H1 (cell line): ENCODE data around the gene NFASC. TPM values are rescaled to one million over a fixed set of nuclear protein-coding genes. Genes with fewer than 3 reads are reported as not detected.

Experiments used
- SIN3A ChIP-seq, 2 experiments: IDR thresholded peaks in 1 of 2; conservative IDR thresholded peaks in 1 of 2; 2 replicates each; pipeline ENCODE4 v1.6.1; 2011 to 2012; ENCODE audit warnings: low read length in 2 of 2, improper control_type of control experiment in 1 of 2, low read depth in 1 of 2, mild to moderate bottlenecking in 1 of 2
- polyA plus RNA-seq, 7 experiments: library from polyadenylated mRNA; depleted of rRNA in 3 of 7; stranded (reverse) in 5 of 7; unstranded in 2 of 7; fragments of >200 nt in 5 of 7; fragments of 200-250 nt in 2 of 7; gene quantifications; 1 replicate in 5 of 7; 2 replicates in 1 of 7; 4 replicates in 1 of 7; pipeline versions ENCODE4 v1.2.1 to v1.2.3, GENCODE V29; 2011 to 2013; ENCODE audit warnings: missing spikeins in 2 of 7, mixed read lengths in 2 of 7
- total RNA-seq: library from RNA; stranded (reverse); fragmentation: NEBNext Ultra II Directional; extraction: Animal tissue kit (Norgen Biotek cat#: 25700); gene quantifications from 2 replicates; pipeline ENCODE4 v1.2.1, GENCODE V29; 2021

Gene NFASC
- total and polyA plus RNA-seq, 2 of the 8 experiments (the other 6 are each of a cell fraction or from before 2014, with no cell fraction given), result 5.0 to 15.2 TPM

- peak; percentile 85 to 96; a peak in 2 of 4 replicates for TF ChIP-seq SIN3A (conservative IDR thresholded peaks at IDR 0.05 in 1 of 2, IDR thresholded peaks at IDR 0.05 in 1 of 2; ENCODE audit: low read depth in 1 of 2, low read length in 2 of 2)
These were observed 120.7 kb downstream of the NFASC start (continued) for GRCh38 chr1:204991342-204991844.
